Neural cell (in vitro differentiated cells): Measurements from ENCODE around the gene DUS2.
A peak's percentile ranks its signal among the peaks of the same experiment; 100 is the strongest.

Experiments used
- EP300 ChIP-seq: fragments of 450-650 bp; conservative IDR thresholded peaks from 2 replicates; pipeline ENCODE4 v1.6.1; 2014; ENCODE audit warnings: antibody characterized with exemption, mild to moderate bottlenecking, moderate library complexity; ENCODE audit not compliant: poor library complexity, severe bottlenecking
- EZH2 ChIP-seq: fragments of 200-600, 300-800 bp; shearing (Covaris generic), sonication (generic); IDR thresholded peaks from 2 replicates; pipeline ENCODE4 v1.6.1; 2014; ENCODE audit warnings: antibody characterized with exemption, low read length, borderline replicate concordance, mild to moderate bottlenecking; ENCODE audit not compliant: insufficient read depth, poor library complexity, severe bottlenecking
- MXI1 ChIP-seq: fragments of 450-650 bp; conservative IDR thresholded peaks from 2 replicates; pipeline ENCODE4 v1.6.1; 2014; ENCODE audit warnings: antibody characterized with exemption, mild to moderate bottlenecking; ENCODE audit not compliant: poor library complexity, severe bottlenecking
- POLR2AphosphoS5 ChIP-seq: IDR thresholded peaks from 2 replicates; pipeline ENCODE4 v1.6.1; 2012
- RAD21 ChIP-seq: fragments of 450-650 bp; conservative IDR thresholded peaks from 2 replicates; pipeline ENCODE4 v1.6.1; 2014; ENCODE audit warnings: antibody characterized with exemption, mild to moderate bottlenecking, moderate library complexity
- SMC3 ChIP-seq: fragments of 450-650 bp; conservative IDR thresholded peaks from 2 replicates; pipeline ENCODE4 v1.6.1; 2014; ENCODE audit warnings: antibody characterized with exemption, mild to moderate bottlenecking, moderate library complexity; ENCODE audit not compliant: poor library complexity
- TAF1 ChIP-seq: IDR thresholded peaks from 2 replicates; pipeline ENCODE4 v1.6.1; 2012; ENCODE audit warnings: low read depth
- TF ChIP-seq, protein P1 (sequence below): fragments of 450-650 bp; IDR thresholded peaks from 2 replicates; pipeline ENCODE4 v1.5.1; 2014; ENCODE audit warnings: antibody characterized with exemption, mild to moderate bottlenecking, moderate library complexity; ENCODE audit not compliant: poor library complexity, severe bottlenecking
- TF ChIP-seq, protein P2 (sequence below): IDR thresholded peaks from 2 replicates; pipeline ENCODE4 v1.6.1; 2012; ENCODE audit warnings: borderline replicate concordance

DNA sequence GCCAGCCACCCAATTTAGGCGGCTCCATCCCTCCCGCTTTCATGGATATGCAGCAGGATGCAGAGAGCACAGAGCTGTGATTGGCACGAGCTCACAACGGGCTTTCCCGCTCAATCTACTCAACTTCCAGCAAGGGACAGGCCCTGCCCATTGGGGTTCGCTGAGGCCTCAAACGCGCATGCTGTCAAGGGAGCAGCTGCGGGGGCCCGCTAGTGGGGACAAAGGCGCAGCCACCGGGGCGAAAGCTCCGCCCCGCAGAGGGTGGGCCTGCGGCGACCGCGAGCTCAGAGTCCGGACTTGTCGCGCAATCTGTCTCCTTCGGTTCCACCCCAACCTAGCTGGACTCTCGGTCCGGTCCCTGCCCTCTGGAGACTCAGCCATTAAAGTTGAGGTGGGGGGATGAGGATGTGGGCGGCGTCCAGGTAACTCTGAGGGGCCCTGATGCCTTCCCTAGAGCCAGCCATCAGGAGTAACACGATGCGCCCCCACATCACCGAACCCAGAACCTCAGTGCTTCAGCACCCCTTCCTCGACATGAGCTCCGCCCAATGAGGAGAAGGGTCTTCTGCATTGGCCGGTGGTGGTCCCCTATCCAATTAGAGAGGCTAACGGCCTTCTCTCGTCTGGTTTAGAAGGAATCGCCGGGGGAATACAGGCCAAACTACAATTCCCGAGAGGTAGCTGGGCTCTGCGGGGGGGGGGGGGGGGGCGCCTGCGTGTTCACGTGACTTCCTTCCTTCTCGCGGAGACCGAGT is 61.6 kb downstream of the DUS2 start:
- peak; percentile 78 for TF ChIP-seq POLR2AphosphoS5
- TF ChIP-seq MXI1: peak; percentile 54
- TF ChIP-seq EZH2: no peak
- TF ChIP-seq, protein P1, sequence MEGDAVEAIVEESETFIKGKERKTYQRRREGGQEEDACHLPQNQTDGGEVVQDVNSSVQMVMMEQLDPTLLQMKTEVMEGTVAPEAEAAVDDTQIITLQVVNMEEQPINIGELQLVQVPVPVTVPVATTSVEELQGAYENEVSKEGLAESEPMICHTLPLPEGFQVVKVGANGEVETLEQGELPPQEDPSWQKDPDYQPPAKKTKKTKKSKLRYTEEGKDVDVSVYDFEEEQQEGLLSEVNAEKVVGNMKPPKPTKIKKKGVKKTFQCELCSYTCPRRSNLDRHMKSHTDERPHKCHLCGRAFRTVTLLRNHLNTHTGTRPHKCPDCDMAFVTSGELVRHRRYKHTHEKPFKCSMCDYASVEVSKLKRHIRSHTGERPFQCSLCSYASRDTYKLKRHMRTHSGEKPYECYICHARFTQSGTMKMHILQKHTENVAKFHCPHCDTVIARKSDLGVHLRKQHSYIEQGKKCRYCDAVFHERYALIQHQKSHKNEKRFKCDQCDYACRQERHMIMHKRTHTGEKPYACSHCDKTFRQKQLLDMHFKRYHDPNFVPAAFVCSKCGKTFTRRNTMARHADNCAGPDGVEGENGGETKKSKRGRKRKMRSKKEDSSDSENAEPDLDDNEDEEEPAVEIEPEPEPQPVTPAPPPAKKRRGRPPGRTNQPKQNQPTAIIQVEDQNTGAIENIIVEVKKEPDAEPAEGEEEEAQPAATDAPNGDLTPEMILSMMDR: peak; percentile 35
- TF ChIP-seq RAD21: no peak
- peak; percentile 46 for TF ChIP-seq EP300
- TF ChIP-seq SMC3: no peak
- TF ChIP-seq, protein P2, sequence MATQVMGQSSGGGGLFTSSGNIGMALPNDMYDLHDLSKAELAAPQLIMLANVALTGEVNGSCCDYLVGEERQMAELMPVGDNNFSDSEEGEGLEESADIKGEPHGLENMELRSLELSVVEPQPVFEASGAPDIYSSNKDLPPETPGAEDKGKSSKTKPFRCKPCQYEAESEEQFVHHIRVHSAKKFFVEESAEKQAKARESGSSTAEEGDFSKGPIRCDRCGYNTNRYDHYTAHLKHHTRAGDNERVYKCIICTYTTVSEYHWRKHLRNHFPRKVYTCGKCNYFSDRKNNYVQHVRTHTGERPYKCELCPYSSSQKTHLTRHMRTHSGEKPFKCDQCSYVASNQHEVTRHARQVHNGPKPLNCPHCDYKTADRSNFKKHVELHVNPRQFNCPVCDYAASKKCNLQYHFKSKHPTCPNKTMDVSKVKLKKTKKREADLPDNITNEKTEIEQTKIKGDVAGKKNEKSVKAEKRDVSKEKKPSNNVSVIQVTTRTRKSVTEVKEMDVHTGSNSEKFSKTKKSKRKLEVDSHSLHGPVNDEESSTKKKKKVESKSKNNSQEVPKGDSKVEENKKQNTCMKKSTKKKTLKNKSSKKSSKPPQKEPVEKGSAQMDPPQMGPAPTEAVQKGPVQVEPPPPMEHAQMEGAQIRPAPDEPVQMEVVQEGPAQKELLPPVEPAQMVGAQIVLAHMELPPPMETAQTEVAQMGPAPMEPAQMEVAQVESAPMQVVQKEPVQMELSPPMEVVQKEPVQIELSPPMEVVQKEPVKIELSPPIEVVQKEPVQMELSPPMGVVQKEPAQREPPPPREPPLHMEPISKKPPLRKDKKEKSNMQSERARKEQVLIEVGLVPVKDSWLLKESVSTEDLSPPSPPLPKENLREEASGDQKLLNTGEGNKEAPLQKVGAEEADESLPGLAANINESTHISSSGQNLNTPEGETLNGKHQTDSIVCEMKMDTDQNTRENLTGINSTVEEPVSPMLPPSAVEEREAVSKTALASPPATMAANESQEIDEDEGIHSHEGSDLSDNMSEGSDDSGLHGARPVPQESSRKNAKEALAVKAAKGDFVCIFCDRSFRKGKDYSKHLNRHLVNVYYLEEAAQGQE: peak; percentile 64
- peak; percentile 44 for TF ChIP-seq TAF1
